ENCODE measurements around the gene CCDC97.

The CCDC97 gene

DNA sequence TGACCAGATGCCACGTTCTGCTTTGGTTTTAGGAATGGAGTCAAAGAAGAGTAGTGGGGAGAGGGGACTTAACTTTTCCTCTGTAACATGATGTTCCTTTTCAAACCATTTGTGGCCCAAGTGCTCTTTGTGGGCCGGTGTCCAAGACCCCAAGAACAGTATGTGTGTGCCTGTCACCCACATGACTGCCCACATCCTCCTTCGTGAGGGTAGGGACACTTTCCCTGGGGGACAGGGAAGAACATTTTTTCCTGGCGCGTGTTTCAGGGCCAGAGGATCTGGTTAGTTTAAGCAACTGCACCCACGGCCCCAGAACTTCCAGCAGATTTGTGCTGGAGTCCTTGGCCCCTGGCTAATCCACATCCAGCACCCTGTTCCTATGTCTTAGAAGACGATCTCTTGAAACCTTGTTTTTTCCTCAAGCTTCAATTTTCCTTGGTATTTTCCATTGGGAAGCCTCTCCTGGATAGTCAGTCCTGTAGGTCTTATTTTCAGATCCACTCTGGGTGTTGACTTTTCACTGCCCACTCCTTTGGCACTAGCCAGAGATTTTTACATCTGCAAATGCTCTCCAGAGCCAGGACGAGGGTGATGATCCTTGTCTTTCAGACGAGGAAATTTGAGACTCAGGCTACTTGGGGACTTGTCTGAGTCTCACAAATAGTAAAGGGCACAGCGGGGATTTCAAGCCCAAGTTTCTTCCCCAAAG lies 10.8 kb upstream of the CCDC97 start:
- DNase-seq = no peak

DNA sequence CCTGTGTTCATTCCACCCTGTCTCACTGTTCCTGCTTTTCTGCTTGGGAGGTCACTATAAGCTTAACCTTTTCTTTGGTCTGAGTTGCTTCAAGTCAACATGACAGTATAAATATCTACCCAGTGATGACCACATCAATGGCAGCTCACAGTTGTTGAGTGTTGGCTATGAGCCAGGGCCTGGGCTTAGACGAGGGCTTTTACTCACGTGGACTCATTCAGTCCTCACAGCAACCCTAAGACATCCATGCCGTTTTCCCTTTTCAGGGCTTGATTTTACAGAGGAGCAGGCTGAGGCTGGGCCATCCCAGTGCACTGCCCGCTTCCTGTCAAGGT lies 10.2 kb upstream of the CCDC97 start:
- DNase-seq = no peak

DNA sequence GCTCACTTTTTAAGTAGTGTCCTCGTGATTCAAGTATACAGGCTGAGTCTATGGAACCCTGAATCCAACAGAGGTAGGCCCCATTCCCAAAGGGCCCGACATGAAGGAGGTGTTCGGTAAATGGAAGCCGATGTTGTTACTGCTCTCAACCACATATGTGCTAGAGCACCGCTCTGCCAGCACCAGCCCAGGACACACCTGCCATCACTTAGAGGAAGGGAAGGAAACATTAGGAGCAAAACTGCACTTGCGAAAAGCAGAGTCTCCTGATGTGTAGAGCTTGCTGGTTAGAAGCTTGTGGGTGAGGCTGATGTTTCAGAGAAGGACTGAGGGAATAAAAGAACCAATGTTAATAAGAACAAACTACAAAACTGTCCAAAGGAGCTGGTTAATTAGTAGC lies 9.4 kb upstream of the CCDC97 start:
- DNase-seq = no peak

DNA sequence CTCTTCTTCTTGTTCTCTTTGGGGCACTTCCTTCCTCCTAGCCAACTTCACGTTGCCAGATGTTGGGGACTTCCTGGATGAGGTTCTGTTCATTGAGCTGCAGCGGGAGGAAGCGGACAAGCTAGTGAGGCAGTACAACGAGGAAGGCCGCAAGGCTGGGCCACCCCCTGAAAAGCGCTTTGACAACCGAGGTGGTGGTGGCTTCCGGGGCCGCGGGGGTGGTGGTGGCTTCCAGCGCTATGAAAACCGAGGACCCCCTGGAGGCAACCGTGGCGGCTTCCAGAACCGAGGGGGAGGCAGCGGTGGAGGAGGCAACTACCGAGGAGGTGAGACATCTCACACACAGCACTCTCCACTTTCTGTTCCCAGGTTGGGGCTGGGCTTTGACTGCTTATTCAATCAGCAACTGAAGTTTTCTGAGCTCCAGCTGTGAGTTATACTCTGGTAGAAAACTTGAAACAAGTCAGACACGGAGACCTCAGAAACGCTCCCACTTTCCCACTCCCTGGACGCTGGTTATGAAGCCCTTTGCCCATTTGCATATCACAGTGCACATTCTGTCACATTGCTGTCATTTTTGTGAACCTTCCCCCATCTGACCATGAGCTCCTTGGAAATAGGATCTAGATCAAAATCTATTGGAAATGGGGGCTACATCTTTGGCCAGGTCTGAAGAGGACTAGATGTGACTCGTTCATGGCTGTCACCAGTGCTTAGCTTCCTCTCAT lies 7.2 kb upstream of the CCDC97 start:
- no peak for DNase-seq

DNA sequence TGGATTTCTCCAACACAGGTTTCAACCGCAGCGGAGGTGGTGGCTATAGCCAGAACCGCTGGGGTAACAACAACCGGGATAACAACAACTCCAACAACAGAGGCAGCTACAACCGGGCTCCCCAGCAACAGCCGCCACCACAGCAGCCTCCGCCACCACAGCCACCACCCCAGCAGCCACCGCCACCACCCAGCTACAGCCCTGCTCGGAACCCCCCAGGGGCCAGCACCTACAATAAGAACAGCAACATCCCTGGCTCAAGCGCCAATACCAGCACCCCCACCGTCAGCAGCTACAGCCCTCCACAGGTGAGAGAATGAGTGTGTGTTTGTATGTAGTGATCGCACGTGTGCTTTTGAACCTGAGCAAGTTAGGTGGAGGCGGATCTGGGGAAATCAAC lies 6.0 kb upstream of the CCDC97 start:
- DNase-seq = no peak

DNA sequence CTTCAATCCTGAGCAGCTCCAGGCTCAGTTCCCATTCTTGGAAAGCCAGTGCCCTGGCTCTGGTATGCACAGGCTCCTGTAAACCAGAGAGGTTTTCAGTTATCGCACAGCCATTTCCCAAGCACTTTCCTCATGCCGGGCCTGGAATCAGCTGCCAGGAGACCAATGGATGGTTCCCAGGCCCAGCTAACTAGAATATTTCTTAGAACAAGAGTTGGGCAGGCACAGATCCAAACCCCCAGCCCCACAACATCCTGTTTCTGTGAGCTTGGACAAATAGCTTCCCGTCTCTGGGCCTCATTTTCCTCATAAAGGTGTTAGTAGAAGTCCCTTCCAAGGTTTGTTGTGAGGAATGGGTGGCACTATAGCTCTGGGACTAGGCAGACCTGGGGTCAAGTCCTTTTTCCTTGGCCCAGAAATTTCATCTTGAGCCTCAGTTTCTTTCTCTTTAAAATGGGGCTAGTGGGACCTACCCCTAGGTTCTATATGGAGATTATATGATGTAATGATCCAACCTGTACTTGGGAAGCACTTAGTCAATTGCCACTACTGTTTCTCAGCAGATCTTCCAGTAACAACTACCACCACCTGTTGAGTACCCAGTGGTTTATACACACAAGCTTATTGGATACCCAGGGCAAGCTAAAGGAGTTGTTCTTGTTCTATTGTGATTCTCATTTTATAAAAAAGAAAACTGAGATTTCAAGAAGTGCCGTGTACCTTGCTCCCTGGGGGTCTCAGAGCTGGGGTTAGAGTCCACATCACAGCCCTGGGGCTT lies 5.1 kb upstream of the CCDC97 start:
- DNase-seq = no peak

DNA sequence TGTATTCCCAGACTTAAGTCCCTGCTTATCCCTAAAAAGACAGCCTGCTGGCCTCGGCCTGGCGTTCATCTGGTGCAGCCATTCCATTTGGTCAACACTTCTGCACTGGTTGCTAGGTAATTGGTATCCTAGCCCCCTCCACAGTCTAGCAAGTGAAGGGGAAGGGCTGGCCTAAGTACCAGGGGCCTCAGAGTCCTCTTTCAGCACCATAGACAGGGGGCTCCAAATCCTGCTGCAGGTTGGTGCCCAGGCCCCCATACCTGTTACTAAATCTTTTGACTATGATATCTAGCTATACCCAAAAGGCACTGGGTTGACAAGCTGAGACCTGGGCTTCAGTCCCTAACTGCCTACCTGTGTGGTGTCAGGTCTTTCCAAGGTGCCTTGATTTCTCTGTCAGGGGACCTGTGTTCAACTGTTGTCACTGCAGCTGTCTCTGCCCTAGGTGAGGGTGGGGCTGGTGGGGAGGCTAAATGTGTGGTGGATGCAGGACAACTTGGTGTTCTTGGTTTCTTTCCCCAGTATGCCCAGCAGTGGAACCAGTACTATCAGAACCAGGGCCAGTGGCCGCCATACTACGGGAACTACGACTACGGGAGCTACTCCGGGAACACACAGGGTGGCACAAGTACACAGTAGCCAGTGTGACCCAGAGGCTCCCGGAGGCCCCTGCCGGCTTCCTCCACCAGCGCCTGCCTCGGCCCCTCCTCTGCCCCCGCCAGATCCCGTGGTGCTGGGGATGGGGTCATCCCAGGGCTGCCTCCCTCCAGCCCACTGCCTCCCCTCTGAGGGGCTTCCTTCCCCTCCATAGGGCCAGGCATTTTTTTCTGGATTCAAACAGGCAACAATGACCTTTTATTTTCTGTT lies 3.8 kb upstream of the CCDC97 start:
- no peak for DNase-seq

DNA sequence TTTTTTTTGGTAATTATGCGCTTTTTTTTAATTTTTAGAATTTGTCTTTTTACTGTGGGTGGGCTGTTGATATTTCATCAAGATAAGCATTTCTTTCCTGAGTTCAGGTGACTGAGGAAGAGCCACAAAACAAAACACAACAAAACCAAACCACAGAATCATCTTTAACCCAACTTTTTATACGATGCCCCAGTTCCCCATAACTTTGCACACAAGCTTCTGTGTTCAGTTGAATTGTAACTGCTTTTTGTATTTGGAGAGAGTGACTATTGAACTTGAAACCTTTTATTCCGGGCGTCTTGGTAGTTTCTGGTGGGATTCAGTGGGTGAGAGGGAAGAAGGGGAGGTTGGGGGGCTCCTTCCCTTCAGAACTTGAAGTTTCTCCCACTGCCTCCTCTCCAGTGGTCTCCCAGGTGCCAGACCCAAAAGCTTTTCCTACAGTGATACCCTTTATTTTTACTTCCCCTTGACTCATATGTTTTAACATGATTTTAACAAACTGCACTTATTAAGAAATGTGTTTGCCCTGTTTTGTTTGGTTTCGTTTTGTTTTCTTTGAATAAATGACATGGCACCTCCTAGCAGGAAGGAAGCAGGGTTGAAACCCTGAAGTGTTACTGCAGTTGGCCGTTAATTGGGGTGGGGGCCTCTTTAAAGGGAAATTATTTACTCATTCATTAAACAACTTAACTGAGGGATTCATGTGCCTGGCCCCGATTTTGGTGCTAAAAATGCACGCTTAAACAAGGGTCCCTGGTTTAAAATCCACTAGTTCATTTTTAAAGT lies 2.7 kb upstream of the CCDC97 start:
- DNase-seq = no peak

DNA sequence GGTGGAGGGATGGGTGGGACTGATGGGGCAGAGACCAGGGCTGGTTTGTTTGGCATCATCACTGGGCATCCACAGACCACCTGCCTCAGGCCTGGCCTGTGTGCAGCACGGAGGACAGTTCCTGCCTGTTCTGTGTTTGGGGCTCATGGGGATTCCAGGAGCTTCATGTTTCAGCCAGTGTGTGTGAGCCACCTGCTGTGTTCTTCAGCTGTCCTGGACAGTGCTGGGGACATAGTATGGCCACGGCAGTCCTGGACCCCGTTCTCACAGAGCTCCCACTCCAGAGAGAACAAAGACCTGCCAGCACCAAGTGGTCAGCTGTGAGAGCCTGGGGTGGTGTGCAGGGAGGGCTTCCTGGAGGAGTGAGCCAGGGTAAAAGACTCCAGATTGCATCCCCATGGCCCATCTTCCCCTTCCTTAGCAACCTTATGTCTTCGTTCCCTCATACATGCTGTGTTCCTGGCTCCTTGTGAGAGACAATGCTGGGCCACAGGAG lies 2.0 kb upstream of the CCDC97 start:
- no peak for DNase-seq

DNA sequence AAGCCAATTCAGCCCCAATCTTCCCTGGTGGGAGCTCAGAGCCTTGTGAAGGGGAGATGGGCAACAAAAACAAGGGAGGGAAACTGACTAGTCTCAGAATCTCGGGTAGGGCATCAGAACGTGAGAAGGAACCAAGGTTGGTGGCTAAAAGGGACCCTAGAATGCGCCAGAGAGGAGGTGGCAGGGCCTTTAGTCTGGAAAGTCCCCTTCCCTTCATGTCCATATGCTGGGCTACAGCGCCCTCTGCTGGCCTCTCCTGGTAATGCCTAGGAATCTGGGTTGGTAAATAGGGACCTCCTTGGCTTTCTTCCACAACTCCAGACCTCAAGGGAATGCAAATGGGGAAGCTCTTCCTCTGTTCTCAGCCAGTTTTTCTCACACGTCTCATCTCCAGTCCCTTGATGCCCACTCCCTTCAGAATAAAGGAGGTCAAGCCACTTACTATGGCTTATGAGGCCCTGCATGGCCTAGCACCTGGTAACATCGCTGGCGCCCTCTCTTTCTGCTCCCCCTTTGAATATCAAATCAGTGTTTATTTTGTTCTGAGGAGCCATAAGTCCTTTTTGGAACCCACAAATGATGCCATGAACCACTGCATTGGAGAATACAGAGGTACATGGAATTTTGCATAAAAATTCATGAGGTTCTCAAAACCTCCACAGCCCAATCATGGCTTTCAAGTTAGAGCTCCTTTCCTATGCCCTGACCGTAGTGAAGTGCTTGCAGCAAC lies 1.4 kb upstream of the CCDC97 start:
- no peak for DNase-seq

DNA sequence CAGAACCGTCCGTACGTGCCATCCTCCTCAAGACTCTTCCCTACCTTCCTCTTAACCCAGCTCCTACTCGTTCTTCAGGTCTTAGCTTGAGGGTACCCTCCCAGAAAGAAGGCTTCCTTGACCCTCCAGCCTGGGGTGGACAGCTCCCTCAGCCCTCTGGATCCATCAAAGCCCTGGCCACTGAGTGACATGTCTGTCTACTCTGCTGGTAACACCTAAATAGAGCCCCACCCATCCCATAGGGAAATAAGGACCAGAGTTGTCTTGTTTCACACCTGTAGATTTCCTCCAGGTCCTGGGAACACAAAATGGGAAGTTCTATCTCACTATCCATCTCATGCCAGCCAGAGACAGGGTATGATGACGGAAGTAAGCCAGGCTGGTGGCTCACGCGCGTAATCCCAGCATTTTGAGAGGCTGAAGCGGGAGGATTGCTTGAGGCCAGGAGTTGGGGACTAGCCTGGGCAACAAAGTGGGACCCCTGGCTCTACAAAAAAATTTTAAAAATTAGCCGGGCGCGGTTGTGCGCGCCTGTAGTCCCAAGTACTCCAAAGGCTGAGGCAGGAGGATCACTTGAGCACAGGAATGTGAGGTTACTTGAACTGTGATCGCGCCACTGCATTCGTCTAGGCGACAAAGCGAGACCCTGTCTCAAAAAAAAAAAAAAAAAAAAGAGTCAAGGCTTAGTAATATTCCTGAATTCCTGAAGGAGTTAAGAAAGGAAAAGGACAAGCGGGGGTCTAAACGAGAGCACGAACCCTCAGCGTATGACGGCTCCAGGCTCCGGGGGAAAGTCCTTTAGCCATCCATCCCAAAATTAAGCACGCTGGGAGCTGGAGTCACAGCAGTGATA lies 566 bp upstream of the CCDC97 start:
- DNase-seq = no peak

DNA sequence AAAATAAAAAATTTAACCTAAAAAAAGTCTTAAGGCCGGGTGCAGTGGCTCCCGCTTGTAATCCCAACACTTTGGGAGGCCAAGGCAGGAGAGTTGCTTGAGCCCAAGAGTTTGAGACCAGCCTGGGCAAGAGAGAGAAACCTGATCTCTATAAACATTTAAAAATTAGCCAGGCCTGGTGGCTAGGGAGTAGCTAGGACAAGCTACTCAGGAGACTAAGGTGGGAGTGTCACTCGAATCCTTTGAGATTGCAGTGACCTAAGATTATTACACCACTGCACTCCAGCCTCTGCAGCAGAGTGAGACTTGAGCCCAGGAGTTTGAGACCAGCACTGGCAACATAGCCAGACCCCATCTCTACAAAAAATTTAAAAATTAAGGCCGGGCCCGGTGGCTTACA lies 1.1 kb downstream of the CCDC97 start:
- no peak for DNase-seq

DNA sequence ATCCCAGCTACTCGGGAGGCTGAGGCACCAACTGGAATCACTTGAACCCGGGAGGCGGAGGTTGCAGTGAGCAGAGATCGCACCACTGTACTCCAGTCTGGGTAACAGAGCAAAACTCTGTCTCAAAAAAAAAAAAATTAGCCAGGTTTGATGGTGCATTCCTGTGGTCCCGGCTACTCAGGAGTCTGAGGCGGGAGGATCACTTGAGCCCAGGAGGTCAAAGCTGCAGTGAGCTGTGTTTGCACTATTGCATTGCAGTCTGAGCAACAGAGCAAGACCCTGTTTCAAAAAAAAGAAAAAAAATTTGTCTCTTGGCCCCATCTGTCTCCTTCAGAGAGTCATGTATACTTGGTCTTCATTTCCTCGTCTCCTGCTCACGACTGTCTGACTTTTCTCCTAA lies 1.6 kb downstream of the CCDC97 start:
- DNase-seq = no peak

DNA sequence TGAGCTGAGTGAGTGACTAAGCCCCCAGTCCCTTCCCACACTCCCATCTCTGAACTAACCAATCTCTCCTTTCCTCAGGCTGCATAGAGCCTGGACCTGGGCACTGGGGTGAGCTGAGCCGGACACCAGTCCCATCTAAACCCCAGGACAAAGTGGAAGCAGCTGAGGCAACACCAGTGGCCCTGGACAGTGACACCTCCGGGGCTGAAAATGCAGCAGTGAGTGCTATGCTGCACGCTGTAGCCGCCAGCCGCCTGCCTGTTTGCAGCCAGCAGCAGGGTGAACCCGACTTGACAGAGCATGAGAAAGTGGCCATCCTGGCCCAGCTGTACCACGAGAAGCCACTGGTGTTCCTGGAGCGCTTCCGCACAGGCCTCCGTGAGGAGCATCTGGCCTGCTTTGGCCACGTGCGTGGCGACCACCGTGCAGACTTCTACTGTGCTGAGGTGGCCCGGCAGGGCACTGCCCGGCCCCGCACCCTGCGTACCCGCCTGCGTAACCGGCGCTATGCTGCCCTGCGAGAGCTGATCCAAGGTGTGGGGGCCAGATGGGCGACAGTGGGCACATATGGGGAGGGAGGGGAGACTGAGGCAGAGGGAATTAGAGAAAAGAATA lies 6.4 kb downstream of the CCDC97 start:
- no peak for DNase-seq

DNA sequence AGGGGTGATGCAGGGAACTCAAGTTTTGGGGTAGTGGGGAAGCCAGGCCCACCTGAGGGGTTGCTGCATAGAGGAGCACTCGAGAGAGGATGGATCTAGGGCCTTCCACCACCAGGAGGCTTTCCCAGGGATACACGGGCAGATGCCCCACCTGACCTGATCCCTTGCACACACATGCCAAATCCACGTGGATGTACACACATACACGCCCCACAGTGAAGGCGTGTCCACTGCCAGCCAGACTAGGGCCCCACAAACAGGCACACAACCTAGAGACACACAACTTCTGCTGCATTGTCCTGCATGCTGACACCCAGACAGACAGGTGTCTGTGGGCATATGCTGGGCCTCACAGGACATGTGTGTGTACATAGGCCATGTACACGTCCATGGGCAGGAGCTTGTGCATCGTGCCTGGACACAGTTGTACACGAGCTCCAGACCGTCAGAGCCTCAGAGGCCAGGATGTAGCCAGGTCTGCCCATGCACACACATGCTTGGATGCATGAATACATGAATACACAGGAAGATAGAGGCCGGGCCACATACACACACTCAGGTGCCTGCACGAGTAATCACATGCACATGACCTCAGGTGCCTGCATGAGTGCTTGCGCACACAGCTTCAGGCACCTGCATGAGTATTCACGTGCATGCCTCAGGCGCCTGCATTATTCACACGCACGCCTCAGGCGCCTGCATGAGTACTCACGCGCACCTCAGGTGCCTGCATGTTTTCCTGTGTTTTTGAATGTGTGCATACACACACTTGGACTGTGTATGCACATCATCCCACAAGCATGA lies 8.9 kb downstream of the CCDC97 start:
- DNase-seq = no peak

DNA sequence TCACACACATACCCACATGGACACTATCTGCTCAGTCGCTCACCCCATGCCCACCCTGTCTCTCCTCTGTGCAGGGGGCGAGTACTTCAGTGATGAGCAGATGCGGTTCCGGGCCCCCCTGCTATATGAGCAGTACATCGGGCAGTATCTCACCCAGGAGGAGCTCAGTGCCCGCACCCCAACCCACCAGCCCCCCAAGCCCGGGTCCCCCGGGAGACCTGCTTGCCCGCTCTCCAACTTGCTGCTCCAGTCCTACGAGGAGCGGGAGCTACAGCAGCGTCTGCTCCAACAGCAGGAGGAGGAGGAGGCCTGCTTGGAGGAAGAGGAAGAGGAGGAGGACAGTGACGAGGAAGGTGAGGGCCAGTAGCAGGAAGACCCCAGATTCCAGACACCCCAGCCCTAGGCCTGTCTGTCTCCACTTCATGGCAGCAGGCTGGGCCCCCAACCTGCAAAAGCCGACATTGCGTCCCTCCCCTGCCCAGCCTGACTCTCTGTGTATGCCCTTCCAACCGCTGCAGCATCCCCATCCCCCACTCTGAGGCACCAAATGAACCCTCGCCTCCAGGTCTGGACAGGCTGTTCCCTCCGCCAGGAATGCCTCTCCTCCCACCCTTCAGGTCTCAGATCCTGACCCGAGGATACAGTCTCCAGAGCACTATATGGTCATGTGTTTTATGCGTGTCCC lies 9.7 kb downstream of the CCDC97 start:
- no peak for DNase-seq

DNA sequence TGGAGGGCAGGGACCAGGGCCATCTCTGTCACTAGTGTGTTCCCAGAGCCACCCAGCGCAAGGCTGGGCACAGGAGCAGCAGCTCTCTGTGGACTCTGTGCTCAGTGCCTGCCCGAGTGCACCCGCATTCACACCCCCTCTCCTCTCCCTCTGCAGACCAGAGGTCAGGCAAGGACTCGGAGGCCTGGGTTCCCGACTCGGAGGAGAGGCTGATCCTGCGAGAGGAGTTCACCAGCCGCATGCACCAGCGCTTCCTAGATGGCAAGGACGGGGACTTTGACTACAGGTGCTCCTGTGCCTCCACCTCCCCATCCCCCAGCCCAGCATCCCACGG lies 10.2 kb downstream of the CCDC97 start:
- DNase-seq = no peak

DNA sequence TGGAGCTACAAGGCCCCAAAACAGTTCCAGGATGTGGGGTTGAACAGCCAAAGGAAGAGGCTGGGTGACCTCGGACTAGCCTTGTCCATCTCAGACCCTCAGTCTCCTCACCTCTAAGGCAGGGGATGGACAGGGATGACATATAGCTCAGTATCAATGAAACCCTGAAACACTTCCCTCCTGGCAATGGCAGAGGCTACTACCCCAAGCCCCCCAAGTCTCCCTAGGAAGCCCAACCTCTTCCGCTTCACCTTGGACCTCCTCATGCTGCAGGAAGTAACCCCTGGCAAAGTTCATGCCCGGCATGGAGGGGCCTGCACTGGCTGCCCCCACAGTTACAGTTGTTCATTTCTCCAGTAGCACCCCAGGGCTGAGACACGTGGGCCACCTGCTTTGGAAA lies 10.6 kb downstream of the CCDC97 start:
- DNase-seq = no peak

DNA sequence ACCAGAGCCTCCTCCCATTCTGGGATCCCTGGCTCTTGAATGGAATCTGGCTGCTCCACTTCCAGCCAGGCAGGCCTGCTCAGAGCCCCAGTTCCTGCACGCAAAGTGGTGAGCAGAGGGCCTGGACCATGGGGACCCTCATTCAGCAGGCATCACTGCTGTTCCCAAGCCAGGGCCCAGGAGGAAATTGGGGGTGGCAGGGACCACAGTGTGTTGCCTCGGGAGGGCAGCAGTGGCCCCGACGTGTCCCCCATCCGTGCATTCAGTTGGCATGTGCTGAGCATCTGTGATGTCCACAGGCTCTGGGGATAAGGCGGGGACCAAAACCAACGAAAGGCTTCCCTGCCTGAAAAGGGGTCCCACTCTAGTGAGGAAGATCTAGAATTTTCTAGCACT lies 11.2 kb downstream of the CCDC97 start:
- no peak for DNase-seq

Measured in cortex of kidney (tissue), 1 donor.